Stimulated activated CD8-positive, alpha-beta memory T cell treated with anti-CD3 and anti-CD28 coated beads, Interleukin-15, amount 100 ng/mL, for 4 hours (primary cell): Measurements from ENCODE around the gene TOR2A.
"Not testable (repeated sequence)": the region's sequence is repeated elsewhere in the genome, so short reads cannot be mapped to it uniquely, and the experiment has no call there.

Experiments
- DNase-seq, 2 donors: peaks; one replicate each; pipeline ENCODE4 v3.0.0-alpha.2; 2020; ENCODE audit warnings: low read depth in 2 of 2

TOR2A gene

DNA sequence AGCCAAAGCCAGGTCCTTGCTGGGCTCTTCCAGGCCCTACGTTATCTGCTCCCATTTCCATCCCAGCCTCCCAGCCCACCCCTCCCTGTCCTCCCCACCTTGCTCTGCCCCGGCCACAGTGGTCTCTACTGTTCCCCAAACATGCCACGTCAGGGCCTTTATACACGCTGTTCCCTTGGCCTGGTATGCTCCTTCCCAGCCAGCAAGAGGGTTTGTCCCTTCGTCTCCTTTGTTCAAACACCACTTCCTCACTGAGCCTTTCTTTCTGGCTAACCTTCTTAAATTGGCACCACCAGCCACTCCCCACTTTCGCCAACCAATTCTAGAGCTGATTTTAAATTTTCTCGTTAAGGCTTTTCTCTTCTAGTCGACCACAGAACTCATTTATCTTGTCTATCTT lies 33.6 kb upstream of the TOR2A start:
- no peak for DNase-seq

DNA sequence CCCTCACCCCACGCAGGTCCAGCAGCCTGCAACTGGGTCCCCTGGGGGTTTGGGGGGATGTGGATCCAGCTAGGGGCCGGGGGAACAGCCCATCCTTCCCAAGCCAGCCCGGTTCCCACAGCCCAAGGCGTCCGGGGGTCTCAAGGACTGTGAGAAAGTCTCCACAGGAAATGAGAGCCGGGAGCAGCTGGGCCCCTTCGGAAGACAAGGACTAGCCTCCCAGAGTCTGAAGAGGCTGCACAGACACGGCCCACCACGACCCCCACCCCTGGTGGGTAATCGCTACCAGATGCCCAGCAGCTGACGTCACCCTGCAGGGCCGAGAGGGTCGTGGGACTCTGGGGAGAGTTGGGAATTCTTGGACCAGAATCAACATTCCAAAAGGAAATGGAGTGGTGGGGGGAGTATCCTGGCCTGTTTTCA lies 32.8 kb upstream of the TOR2A start:
- DNase-seq: no peak

DNA sequence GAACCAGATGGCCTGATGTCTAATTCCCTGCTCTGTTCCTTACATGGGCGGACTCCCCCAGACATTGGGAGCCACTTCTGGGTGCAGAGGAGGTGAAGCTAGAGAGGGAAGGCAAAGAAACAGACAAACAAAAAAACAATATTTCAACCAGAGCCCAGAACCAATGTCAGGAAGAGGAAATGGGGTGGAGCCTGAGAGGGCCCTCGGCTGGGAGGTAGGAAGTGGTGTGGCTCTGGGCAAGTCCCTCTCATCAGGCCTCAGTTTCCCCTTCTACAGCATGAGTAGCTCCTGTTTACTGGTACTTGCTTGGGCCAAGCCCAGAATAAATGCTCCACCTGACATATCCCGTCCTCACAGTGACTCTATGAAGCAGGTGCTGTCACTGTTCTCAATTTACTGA lies 32.3 kb upstream of the TOR2A start:
- DNase-seq: no peak

DNA sequence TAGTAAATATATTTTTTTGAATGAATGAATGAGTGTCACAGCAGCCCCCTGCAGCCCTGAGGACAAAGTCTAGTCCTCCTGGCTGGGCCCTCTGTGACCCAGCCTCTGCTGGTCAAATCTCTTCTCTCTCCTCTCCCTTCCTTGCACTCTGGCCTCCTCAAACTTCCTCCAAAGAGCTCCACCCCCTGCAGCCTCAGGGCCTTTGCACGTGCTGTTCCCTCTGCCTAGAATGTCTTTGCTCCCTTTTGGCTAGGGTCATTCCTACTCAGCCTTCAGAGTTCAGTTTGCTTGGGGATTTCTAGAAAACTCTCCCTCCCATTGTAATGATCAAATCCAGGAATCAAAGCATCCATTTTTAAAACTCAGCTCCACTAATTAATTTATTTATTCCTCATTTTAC lies 30.3 kb upstream of the TOR2A start:
- DNase-seq: no peak

DNA sequence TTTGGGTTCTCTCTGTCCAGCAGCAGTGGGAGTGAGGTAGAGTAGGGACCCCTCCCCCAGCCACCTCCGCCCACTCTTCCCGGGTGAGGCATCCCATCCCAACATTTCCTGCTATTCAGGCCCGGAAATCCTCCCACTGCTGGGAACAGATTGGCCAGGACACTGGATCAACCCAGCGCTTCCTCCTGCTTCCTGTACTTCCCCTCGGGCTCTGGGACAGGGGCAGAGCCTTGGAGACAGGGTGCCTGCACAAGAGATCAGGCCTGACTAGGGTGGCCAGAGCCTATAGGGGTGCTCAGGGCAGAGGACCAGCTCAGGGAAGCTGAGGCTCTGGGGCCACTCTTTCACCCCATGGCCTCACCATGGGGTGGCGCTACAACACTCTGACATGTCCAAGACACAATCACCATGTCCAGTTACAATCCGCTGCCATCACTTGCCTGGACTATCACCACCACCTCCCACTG lies 28.9 kb upstream of the TOR2A start:
- no peak for DNase-seq

DNA sequence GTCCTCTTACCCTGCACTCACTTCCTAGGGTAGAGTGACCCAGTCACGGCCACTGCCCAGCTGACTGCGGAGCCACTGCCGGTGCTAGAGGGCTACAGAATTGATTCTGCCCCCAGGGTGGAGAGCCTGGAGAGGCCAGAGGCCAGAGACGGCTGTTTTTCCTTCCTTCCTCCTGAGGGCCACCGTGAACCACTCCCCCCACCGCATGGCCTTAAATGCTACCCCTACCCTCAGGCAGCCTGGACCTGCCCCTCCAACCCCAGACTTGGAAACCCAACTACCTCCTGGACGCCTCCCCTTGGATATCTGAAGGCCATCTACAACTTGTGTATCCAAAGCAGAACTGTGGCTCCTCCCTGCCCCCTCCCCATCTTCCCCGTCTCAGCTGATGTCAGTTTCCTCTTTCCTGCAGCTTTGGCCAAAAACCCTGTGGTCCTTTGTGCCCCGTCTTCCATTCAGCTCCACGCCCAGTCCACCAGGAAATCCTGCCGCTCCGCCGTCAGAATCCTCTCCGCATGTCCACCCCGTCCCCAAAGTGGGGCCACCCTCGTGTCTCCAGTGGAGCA lies 27.1 kb upstream of the TOR2A start:
- no peak for DNase-seq

DNA sequence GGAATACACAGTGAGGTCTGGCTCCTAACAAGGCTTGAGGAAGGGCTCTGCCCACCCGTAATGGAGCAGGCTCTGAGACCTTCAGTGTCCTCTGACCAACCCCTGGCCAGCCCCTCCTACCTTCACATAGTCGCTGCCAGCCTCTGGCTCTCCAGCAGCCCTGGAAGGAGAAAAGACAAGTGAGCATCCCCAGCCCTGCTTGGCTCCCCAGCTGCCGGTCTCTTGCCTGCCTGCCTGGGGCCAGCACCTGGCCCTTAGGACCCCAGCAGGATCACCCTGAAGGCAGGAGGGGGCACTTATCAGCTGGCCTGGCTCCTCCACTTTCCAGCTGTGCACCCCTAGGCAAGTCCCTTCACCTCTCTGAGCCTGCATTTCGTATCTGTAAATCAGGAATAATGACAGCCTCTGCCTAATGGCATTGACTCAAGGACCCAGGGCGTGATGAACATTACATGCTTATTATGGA lies 26.4 kb upstream of the TOR2A start:
- no peak for DNase-seq

DNA sequence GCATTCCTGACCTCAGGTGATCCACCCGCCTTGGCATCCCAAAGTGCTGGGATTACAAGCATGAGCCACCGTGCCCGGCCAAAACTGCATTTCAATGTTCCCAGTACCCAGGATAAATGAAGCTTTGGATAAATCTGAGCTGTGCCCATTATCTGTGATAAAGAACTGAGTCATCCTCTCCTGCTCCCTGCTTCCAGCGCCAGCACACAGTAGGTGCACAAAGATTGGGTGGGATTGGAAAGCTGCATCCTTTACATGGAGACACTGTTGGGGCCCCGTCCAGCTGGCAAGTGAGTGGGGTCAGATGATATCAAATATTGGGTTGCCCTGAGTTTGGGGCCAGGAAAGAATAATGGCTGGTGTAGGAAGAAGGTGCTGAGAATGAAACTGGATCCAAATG lies 26.0 kb upstream of the TOR2A start:
- DNase-seq: no peak

DNA sequence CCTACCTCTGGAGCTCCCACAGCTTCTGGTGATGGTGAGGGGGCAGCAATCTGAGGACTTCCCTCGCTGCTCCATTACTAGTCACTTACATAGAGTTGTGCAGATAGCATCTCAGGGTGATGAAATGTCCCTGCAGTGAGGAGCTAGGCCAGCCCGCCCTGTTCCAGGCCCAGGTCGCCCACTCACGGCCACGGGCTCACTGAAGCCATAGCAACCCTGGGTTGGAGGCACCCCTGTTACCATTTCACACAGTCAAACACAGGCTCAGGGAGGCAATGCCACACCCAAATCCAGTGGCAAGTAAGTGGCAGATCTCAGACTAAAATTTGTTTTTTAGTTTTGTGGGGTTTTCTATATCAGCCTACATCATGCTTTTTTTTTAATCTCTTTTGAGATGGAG lies 23.7 kb upstream of the TOR2A start:
- no peak for DNase-seq

DNA sequence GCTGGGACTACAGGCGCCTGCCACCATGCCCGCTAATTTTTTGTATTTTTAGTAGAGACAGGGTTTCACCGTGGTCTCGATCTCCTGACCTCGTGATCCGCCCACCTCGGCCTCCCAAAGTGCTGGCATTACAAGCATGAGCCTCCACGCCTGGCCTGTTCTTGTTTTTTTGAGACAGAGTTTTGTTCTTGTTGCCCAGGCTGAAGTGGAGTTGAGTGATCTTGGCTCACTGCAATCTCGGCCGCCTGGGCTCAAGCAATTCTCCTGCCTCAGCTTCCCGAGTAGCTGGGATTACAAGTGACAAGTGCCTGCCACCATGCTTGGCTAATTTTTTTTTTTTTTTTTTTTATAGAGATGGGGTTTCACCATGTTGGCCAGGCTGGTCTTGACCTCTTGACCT lies 21.7 kb upstream of the TOR2A start:
- not testable (repeated sequence) for DNase-seq

DNA sequence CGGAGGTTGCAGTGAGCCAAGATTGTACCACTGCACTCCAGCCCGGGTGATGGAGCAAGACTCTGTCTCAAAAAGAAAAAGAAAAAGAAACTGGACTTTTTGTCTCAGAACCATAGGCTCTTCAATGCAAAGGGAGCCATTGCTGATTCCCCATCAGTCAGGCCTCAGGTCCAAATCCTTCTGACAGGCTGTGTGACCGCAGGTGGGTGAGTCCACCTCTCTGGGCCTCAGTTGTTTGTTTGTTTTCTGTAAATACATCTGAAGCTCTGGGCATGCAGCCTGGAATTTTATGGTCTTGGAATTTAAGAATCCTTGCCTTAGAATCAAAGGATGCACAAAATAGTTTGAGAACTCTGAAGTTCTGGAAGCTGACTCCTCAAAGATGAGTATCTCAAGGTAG lies 21.1 kb upstream of the TOR2A start:
- no peak for DNase-seq

DNA sequence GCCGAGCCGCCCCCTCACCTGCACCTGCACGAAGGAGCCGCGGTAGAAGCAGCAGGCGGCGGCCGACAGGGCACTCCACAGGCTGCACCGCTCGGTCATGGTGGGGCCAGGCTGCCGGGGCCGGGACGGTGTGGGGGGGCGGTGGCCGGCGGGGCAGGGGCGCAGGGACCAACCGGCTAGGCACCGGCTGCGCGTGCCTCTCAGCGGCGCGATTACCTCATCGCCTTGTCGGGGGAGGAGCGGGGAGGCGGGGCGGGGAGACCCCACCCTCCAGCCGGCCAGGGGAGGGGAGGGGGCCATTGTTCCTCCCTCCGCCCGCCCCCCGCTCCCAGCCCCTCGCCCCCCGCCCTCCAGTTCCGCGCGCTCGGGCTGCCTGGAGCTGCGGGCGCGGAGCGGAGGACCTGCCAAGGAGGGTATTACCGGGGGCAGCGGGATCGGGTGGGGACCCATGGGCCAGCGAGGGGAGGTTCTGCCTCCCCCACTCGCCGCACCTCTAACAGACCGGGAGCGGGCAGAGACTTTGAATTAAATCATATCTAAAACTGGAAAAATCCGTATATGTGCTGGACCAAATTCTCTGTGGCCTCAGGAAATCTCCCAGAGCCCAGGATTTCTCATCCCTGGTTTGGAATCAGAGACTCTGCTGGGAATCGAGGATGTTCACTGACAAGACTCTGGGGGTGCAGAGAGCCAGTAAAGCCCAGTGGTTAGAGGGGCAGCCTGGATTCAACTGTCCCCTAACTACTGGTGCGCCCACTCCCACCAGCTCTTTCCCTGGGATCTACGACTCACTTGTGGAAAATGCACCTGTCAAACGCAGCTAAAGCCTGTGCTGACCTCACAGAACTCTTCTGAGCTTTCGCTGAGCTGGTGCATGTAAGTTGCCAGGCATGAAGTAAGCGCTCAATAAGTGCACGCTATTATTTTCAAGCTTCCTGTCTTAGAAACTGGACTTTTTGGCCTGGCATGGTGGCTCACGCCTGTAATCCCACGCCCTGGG lies 20.3 kb upstream of the TOR2A start:
- no peak for DNase-seq

DNA sequence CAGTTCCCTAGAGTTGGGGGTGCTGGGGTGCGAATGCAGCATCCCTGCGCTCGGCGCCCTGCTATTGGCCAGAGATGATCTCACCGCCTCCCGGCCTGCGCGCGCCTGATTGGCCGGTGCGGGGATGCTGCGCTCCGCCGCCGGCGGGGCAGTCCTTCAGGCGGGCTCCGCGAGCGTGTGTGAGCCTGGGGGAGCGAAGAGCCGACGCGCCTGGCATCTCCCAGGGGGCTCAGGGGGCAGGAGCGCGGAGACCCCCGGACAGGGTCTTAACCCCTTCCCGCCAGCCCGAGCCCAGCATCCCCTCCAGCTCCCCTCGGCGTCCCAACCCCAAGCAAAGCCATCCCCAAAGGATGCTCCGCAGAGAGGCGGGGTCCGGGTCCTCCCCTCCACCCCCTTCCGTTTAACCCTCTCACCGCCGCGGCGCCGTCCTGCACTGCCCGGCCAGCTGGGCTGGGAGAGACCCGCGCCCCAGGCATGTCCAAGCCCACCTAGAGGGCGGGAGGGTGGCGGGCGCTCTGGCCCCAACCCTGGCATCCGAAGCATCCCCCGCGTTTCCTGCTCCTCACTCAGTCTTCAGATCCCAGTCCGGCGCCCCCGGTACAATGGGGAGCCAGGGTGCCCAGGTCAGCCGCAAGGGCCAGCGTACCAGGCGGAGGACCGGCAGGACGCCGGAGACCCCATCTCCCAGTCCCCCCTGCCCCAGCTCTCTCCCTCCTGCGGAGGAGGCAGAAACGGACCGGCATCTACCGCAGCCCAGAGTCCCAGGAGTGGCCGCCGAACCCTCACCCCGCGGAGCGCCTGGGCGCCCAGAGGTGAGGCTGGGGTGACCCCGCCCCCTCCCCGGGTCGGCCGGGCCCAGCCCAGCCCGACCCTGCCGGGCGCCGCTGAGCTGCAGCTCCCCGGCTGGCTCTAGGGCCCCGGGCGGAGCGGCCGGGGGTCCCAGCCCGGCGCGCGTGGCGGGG lies 19.3 kb upstream of the TOR2A start:
- DNase-seq: no peak

DNA sequence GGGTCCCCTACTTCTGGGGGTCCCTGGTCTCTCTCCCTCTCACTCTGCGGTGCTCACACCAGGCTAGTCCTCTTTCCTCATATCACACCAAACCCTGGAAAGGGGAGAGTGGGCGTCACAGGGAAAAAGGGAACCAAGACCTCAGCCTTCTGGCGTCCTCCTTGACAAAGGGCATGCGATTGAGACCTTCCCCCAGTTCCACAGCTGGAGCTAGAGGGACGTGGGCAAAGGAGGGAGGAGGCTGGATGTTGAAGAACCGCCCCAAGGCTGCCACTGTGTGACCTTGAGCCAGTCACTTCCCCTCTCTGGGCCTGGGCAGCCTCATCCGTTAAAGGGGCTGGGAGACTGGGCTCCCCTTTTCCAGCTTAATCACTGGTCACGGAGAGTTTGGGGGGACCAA lies 18.5 kb upstream of the TOR2A start:
- no peak for DNase-seq

DNA sequence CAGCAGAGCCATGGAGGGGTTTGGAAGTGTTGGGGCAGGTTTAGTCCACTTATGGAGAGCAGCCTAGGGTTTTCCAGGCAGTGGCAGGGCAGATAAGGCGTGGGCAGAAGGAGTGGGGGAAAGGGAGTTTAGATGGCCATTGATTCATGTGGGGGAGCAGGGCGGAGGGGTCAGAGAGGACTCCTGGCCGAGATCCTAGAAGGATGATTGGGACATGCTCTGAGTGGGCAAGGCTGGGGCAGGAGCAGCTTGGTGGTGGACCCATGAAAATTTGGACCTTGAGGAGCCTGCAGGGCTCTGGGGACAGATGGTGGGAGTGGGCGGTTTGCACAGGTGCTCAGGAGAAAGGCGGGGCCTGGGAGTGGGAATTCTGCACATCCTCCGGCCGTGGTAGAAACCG lies 18.1 kb upstream of the TOR2A start:
- no peak for DNase-seq

DNA sequence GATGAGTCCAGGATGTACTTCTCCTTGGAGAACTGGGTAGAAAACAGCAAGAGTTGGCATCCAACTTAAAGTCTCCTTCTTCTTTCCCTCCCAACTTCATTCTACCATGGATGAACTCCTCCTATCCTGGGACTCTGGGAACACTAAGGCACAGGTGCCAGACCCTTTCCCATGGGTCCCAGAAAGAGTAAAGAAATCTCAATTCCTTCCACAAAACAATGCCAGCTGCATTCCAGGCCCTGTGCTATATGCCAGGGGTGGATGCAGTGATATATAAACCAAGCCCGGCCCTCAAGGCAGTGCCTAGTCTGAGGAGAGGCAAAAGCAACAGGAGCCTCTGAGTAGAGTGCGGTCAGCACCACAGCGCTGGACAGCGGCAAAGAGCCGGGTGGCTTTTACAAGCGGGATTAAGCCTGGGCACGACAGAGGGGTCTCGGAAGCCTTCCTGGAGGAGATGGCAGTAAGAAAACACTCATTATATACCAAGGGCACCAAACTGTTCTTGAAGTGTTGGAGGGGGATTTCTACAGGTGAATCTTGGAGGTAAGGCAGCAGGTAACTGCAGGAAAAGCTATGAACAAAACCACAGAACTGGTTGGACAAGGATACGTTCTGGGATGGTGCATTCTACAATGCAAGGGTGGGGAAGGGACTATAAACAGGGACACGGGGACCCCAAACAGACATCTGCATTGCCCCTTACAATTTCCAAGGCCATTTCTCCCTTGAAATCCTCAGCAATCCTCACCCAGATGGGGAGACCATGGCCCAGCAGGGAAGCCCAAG lies 16.4 kb upstream of the TOR2A start:
- DNase-seq: no peak

DNA sequence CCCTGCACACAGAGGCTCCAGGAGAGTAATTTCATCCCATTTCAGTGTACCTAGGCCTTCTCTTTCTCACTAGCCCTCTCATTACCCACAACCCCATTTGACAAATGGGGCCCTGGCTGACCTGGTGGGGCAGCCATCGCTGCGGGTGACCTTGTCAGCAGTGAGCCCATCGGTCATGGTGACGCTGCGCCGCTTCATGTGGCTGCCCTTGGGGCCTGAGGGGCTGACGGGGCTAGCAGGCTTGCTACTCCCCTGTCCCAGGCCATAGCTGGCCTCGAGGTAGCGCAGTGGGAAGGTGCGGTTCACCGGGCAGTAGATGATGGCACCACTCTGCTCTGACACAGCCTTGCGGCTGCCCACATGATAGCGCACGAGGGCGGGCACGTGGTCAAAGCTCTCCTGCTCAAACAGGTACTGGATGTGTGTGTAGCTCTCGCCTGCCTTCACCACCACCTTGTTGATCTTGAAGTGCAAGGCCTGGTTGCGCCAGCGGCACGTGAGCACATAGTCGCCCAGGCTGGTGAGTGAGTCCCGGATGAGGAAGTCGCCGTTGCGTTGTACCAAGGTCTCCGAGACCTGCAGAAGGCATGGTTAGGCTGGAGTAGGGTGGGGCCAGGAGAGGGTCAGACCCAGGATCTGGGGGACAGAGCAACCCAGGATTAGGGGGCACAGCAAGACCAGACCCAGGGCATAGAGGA lies 14.1 kb upstream of the TOR2A start:
- DNase-seq: no peak

DNA sequence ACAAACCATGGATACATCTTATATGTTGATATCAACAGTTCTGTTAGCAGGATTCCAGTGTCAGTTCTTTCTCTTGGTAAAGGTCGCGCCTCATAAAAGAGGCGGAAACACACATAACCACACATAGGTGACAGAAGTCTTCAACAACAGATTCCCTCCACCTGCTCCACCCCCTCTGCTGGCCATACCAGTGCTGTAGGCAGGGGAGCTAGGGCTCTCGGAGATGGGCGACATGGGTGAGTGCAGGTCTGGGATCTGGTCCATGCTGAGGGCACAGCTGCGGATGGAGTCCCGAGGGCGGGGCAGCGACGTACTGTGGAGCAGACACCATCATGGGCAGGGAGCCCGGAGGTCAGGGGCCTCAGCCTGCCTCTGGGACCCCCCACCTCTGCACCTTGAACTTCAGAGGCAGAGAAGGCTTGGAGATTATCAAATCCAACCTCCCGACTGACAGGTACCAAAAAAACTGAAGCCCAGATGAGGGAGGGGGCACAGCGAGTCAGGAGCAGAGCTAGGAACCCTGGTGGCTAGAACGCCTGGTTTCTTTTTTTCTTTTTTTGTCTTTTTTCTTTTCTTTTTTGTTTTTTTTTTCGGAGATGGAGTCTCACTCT lies 12.0 kb upstream of the TOR2A start:
- no peak for DNase-seq

DNA sequence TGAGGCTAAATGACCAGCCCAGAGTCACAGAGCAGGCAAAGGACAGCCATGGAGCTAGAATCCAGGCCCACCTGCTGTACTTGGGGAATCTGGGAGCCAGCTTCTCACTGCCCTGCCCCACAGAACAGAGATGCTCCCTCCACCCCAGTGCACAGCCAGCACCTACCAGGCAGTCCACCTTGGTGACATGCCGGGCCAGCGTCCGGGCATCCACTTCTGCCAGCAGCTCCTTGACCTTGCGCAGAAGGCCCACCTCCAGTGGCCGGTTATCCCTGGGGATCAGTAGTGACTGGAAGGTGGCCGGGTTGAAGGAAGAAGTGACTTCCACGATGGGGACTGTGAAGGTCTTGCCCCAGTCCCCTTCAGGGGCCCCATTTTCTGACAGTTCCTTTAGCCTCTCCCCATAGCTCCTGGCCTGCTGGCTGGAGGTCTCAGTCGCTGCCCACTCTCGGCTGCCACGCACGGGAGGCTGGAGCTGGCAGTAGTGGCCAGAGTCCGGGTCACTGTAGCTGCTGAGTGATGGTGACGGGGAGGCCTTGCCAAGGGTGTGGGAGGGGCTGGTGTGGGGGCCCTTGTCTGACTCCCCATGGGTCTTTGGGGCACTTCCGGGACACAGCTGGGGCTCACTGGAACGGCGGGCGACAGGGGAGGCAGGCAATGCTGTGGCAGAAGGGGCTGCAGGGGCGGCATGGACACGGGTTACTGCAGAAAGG lies 9.5 kb upstream of the TOR2A start:
- DNase-seq: no peak
